GM18951 (cell line): ENCODE measurements around the gene ANXA4.
A peak's percentile ranks its signal among the peaks of the same experiment; 100 is the strongest.

Experiments
- POLR2A ChIP-seq: IDR thresholded peaks from 4 replicates; pipeline ENCODE4 v1.6.1; 2011; ENCODE audit warnings: mild to moderate bottlenecking; ENCODE audit not compliant: insufficient read length, insufficient read depth; ENCODE audit errors: extremely low read depth
- in situ Hi-C: fragments of 300-500 bp; cut with MboI; formaldehyde crosslinking; loops from one replicate; pipeline ENCODE4 v1.12.0; 2022; ENCODE audit warnings: low sequenced_read_pairs, mixed read lengths, inconsistent platforms; ENCODE audit not compliant: unreplicated experiment

Gene ANXA4

GRCh38 chr2:69741575-69742321 lies at the start of gene ANXA4:
TSS of gene ANXA4 (plus strand) at chr2:69742134. CDS start at chr2:69781566, 39,432 bp downstream.
- in situ Hi-C loops = no loop called here
- TF ChIP-seq POLR2A = peak; percentile 87

GRCh38 chr2:69692424-69692823 lies 49.5 kb upstream of the ANXA4 start:
- in situ Hi-C loops = no loop called here

GRCh38 chr2:69693059-69693774 lies 48.7 kb upstream of the ANXA4 start:
- TF ChIP-seq POLR2A = no peak

More at GRCh38 chr2:69692424-69692823, 49.5 kb upstream of the ANXA4 start:
- no peak for TF ChIP-seq POLR2A

GRCh38 chr2:69693775-69694450 lies 48.0 kb upstream of the ANXA4 start:
- TF ChIP-seq POLR2A = no peak
- in situ Hi-C loops = no loop called here

More at GRCh38 chr2:69693059-69693774, 48.7 kb upstream of the ANXA4 start:
- in situ Hi-C loops = no loop called here

GRCh38 chr2:69694894-69695849 lies 46.8 kb upstream of the ANXA4 start:
- in situ Hi-C loops = no loop called here

GRCh38 chr2:69695850-69696216 lies 46.1 kb upstream of the ANXA4 start:
- in situ Hi-C loops = no loop called here
- no peak for TF ChIP-seq POLR2A

More at GRCh38 chr2:69694894-69695849, 46.8 kb upstream of the ANXA4 start:
- TF ChIP-seq POLR2A = no peak

- in situ Hi-C loops = no loop called here
These were observed 41.6 kb upstream of the ANXA4 start for GRCh38 chr2:69700381-69700780.

GRCh38 chr2:69701100-69701945 lies 40.6 kb upstream of the ANXA4 start:
- TF ChIP-seq POLR2A = no peak
- in situ Hi-C loops = no loop called here

More at GRCh38 chr2:69700381-69700780, 41.6 kb upstream of the ANXA4 start:
- TF ChIP-seq POLR2A = no peak

GRCh38 chr2:69703189-69703588 lies 38.7 kb upstream of the ANXA4 start:
- in situ Hi-C loops = no loop called here
- TF ChIP-seq POLR2A = no peak

GRCh38 chr2:69704446-69704845 lies 37.5 kb upstream of the ANXA4 start:
- in situ Hi-C loops = no loop called here
- no peak for TF ChIP-seq POLR2A

- in situ Hi-C loops = no loop called here
These were observed 32.6 kb upstream of the ANXA4 start for GRCh38 chr2:69709290-69709689.

More at GRCh38 chr2:69709290-69709689, 32.6 kb upstream of the ANXA4 start:
- no peak for TF ChIP-seq POLR2A
